LHCN-M2 (cell line): ENCODE measurements around the gene RNF123. TPM values are rescaled to one million over a fixed set of nuclear protein-coding genes. Genes with fewer than 3 reads are reported as not detected.

Experiments
- DNase-seq: peaks from one replicate; pipeline ENCODE4 v3.0.0-alpha.2; 2012; ENCODE audit warnings: low read depth
- total RNA-seq: library from RNA; depleted of rRNA; stranded (reverse); fragments of >200 nt; gene quantifications from 2 replicates; pipeline ENCODE4 v1.2.3, GENCODE V29; 2014; rRNA removed

RNF123 gene
- total RNA-seq, 1 experiment from 2014 or later: 21.2 TPM

DNA sequence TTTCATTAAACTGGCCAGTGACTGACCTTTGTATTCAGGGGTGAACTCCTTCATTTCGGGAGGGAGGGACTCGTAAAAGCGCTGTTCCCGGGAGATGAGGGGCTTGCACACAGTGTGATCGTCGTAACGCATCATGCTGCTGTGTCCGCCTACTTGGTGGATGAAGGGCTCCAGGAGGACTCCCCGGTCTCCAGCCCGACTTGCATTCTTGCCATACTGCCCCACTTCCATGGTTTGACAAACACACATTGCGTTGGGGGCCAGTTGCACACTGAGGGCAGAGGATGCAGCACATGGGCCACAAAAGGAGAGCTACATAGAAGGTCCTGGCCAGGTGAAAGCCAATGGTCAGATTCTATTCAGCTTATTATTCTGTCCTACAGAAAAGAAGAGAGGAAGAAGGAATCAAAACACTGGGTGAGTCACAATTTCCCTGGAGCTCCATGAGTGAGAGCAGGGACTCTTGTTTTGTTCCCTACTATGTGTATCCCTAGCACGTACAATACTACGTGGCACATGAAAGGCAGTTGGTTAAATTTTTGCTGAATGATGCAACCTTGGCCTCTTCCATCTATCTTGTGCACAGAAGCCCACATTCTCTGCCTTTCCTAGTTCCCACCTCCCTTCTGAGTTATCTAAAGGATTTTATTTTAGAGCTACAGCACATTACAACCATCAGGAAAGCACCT is 58.6 kb downstream of the RNF123 start:
- peak; percentile 22 for DNase-seq

GRCh38 chr3:49748874-49749273 is 59.5 kb downstream of the RNF123 start:
- peak; percentile 8 for DNase-seq

- no peak for DNase-seq
Observed at GRCh38 chr3:49750056-49750455, 60.7 kb downstream of the RNF123 start.

- no peak for DNase-seq
Observed at GRCh38 chr3:49751501-49751900, 62.1 kb downstream of the RNF123 start.

- no peak for DNase-seq
Observed at GRCh38 chr3:49754536-49754935, 65.2 kb downstream of the RNF123 start.

DNA sequence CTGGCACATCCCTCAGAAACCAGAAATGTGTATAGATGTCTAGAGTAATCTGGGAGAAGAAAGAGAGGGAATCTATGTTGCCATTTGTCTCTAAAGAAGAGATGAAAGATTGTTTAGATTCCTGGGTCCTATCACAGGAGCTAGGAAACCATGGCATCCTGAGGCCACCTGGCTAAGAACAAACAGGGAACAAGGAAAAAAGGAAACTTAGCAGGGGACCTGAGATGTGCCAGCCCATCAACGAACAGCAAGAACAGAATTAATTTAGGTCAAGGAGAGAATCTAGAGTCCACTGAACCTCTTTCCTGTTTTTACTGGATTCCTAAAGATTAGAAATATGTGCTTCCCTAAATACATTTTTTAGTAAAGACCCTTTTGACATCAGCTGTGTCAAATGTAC is 66.7 kb downstream of the RNF123 start:
- no peak for DNase-seq

GRCh38 chr3:49757197-49757596 is 67.8 kb downstream of the RNF123 start:
- no peak for DNase-seq

DNA sequence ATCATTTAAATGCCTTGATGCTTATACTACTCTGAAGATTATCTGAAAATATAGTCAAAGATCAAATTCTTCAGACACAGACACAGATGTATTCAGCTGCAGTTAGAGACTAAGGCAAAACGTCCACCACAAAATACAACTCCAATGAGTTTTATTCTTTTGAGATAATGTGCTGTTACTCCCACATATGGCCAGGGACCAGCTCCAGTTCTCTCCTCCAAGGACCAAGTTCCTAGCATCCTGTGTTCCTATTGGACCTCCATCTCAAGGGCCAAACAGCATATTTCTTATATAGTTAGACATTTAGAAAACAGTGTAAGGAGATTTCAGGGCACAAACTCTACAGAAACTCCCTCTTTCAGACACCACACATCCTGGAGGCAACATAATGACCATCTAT is 69.9 kb downstream of the RNF123 start:
- DNase-seq: no peak

- no peak for DNase-seq
Observed at GRCh38 chr3:49761661-49762060, 72.3 kb downstream of the RNF123 start.

- no peak for DNase-seq
Observed at GRCh38 chr3:49763981-49764380, 74.6 kb downstream of the RNF123 start.

- no peak for DNase-seq
Observed at GRCh38 chr3:49769286-49769915, 80.0 kb downstream of the RNF123 start.

DNA sequence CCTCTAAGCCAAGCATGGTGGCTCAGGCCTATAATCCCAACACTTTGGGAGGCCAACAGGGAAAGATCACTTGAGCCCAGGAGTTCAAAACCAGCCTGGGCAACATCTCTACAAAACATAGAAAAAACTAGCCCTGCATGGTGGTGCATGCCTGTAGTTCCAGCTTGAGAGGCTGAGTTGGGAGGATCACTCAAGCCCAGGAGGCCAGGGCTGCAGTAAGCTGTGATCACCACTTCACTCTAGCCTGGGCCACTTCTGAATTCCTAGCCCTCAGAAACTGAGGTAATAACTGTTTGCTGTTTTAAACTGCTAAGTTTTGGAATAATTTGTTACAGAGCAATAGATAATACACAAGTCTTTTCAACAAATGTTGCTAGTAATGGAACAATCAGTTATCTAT is 80.6 kb downstream of the RNF123 start:
- no peak for DNase-seq

Other genes starting within 250 kb of the RNF123 start
- gene DAG1, start 219.3 kb upstream of the RNF123 start, total RNA-seq: 60.9 and 90.8 TPM in 2 replicates
- 0.13 and 0.17 TPM in 2 replicates for gene BSN, start 135.1 kb upstream of the RNF123 start, total RNA-seq
- gene APEH, start 15.2 kb upstream of the RNF123 start, total RNA-seq: 152 and 157 TPM in 2 replicates
- gene MST1, start 83 bp upstream of the RNF123 start, total RNA-seq: 7.5 and 7.7 TPM in 2 replicates
- gene AMIGO3, start 30.1 kb downstream of the RNF123 start, total RNA-seq: 1.9 and 2.3 TPM in 2 replicates
- 38.8 and 40.1 TPM in 2 replicates for gene GMPPB, start 34.4 kb downstream of the RNF123 start, total RNA-seq
- 22.1 and 26.6 TPM in 2 replicates for gene IP6K1, start 97.0 kb downstream of the RNF123 start, total RNA-seq
- gene CDHR4, start 110.3 kb downstream of the RNF123 start, total RNA-seq: not detected in 2 replicates
- gene INKA1, start 113.7 kb downstream of the RNF123 start, total RNA-seq: 3.9 and 4.7 TPM in 2 replicates
- 21.8 and 26.2 TPM in 2 replicates for gene UBA7, start 124.4 kb downstream of the RNF123 start, total RNA-seq
- 13.8 and 14.5 TPM in 2 replicates for gene TRAIP, start 167.0 kb downstream of the RNF123 start, total RNA-seq
- 0.06 TPM in 1 of 2 replicates, not detected in the other for gene CAMKV, start 180.3 kb downstream of the RNF123 start, total RNA-seq
- gene MST1R, start 214.3 kb downstream of the RNF123 start, total RNA-seq: 0.26 TPM in 1 of 2 replicates, not detected in the other
- gene MON1A, start 240.3 kb downstream of the RNF123 start, total RNA-seq: 16.8 and 20.5 TPM in 2 replicates